ENCODE results near the gene LRRC41. TPM values are rescaled to one million over a fixed set of nuclear protein-coding genes. Genes with fewer than 3 reads are reported as not detected.

The LRRC41 gene
- polyA plus RNA-seq, 1 of the 3 experiments (the other 2 are of a cell fraction): 59.3 TPM

- H3K4me1 ChIP-seq (ENCODE audit: control insufficient read depth in 1 of 2, insufficient read depth in 2 of 2, low read depth in 1 of 2, low read length in 1 of 2): 0 out of 4 replicates have a peak, but pooled peaks cover 0 to 4% of the 10 kb centered on the region in 2 experiments
- TF ChIP-seq FOXJ3 (CRISPR knock-in tag; IDR thresholded peaks at IDR 0.05): no peak
- no peak for TF ChIP-seq GABPA (IDR thresholded peaks at IDR 0.05; ENCODE audit: low read depth)
- TF ChIP-seq, protein P1, sequence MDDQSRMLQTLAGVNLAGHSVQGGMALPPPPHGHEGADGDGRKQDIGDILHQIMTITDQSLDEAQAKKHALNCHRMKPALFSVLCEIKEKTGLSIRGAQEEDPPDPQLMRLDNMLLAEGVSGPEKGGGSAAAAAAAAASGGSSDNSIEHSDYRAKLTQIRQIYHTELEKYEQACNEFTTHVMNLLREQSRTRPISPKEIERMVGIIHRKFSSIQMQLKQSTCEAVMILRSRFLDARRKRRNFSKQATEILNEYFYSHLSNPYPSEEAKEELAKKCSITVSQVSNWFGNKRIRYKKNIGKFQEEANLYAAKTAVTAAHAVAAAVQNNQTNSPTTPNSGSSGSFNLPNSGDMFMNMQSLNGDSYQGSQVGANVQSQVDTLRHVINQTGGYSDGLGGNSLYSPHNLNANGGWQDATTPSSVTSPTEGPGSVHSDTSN (IDR thresholded peaks at IDR 0.05): no peak
- no peak for TF ChIP-seq TCF12 (IDR thresholded peaks at IDR 0.05)
- TF ChIP-seq FOXM1 (IDR thresholded peaks at IDR 0.05; ENCODE audit: low read depth): no peak
- TF ChIP-seq, protein P2, sequence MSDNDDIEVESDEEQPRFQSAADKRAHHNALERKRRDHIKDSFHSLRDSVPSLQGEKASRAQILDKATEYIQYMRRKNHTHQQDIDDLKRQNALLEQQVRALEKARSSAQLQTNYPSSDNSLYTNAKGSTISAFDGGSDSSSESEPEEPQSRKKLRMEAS (IDR thresholded peaks at IDR 0.05; ENCODE audit: low read depth): no peak
- TF ChIP-seq POLR2AphosphoS5 (IDR thresholded peaks at IDR 0.05; ENCODE audit: low read depth, low read length): no peak
- H3K27ac ChIP-seq (ENCODE audit: low read depth in 2 of 2, low read length in 1 of 2): no peak overlapping the region
- no peak overlapping the region for H3K4me2 ChIP-seq
- H3K9me3 ChIP-seq: no peaks in the 10 kb centered on the region
- ChIA-PET CTCF (interaction anchor here (0.8 to 1.0 kb wide), 3 partner anchors 26 to 63 kb away, joined by 3 to 4 read pairs (median 3); no protein-coding TSS in a partner anchor), POLR2A (interaction anchor here (1.2 kb wide), 1 partner anchor 11 kb away, joined by 3 read pairs; no protein-coding TSS in a partner anchor)
- peaks cover 6% of the 10 kb centered on the region; the same call in 1 of the 2 replicates for H3K79me2 ChIP-seq (ENCODE audit: insufficient read depth)
- no peak overlapping the region for H3K9ac ChIP-seq
- H4K20me1 ChIP-seq (ENCODE audit: insufficient read depth): peaks cover 3% of the 10 kb centered on the region; the same call in 1 of the 2 replicates
- H3K36me3 ChIP-seq (replicated peaks in 1 of 2; ENCODE audit: control insufficient read depth in 1 of 2, insufficient read depth in 2 of 2, low read length in 1 of 2): peaks cover 38 to 69% of the 10 kb centered on the region in 2 experiments
- H3F3A ChIP-seq (replicated peaks; ENCODE audit: insufficient read depth): peaks cover 14% of the 10 kb centered on the region
- H3K27me3 ChIP-seq (ENCODE audit: insufficient read depth): no peaks in the 10 kb centered on the region
- DNase-seq: no peak
- no peak overlapping the region for H3K4me3 ChIP-seq (ENCODE audit: low read depth in 2 of 2, low read length in 1 of 2)
- H2AFZ ChIP-seq (ENCODE audit: low read depth): no peak overlapping the region
- H3K9me2 ChIP-seq: no peaks in the 10 kb centered on the region
- WGBS (ENCODE audit: low lambda C conversion rate): 91% methylated on average over 1 of the region's 1 CpG
These were observed 19.4 kb downstream of the LRRC41 start for GRCh38 chr1:46284058-46284457.

GRCh38 chr1:46281021-46281420 lies 22.4 kb downstream of the LRRC41 start:
- H3K4me1 ChIP-seq (ENCODE audit: control insufficient read depth in 1 of 2, insufficient read depth in 2 of 2, low read depth in 1 of 2, low read length in 1 of 2): no peaks in the 10 kb centered on the region
- no peaks in the 10 kb centered on the region for H3K27me3 ChIP-seq (ENCODE audit: insufficient read depth)
- no peak overlapping the region for H3K9ac ChIP-seq
- POLR2A ChIA-PET: no interaction called here
- H3K4me3 ChIP-seq (ENCODE audit: low read depth in 2 of 2, low read length in 1 of 2): no peak overlapping the region
- no peaks in the 10 kb centered on the region for H3K9me2 ChIP-seq
- 97% methylated on average over 14 of the region's 14 CpGs for WGBS (ENCODE audit: low lambda C conversion rate)
- peaks cover 46 to 74% of the 10 kb centered on the region in 2 experiments for H3K36me3 ChIP-seq (replicated peaks in 1 of 2; ENCODE audit: control insufficient read depth in 1 of 2, insufficient read depth in 2 of 2, low read length in 1 of 2)
- H2AFZ ChIP-seq (ENCODE audit: low read depth): no peak overlapping the region
- DNase-seq: no peak
- no peaks in the 10 kb centered on the region for H4K20me1 ChIP-seq (ENCODE audit: insufficient read depth)
- no peak overlapping the region for H3K27ac ChIP-seq (ENCODE audit: low read depth in 2 of 2, low read length in 1 of 2)
- no peaks in the 10 kb centered on the region; the same call in 1 of the 2 replicates for H3K79me2 ChIP-seq (ENCODE audit: insufficient read depth)
- no peaks in the 10 kb centered on the region for H3K9me3 ChIP-seq
- CTCF ChIA-PET: interaction anchor here (0.9 to 1.3 kb wide), 2 partner anchors 9 to 17 kb away, joined by 3 to 4 read pairs; no protein-coding TSS in a partner anchor
- peaks cover 4% of the 10 kb centered on the region for H3F3A ChIP-seq (replicated peaks; ENCODE audit: insufficient read depth)
- no peak overlapping the region for H3K4me2 ChIP-seq
- TF ChIP-seq POLR2AphosphoS5 (IDR thresholded peaks at IDR 0.05; ENCODE audit: low read depth, low read length): no peak
- TF ChIP-seq, protein P3, sequence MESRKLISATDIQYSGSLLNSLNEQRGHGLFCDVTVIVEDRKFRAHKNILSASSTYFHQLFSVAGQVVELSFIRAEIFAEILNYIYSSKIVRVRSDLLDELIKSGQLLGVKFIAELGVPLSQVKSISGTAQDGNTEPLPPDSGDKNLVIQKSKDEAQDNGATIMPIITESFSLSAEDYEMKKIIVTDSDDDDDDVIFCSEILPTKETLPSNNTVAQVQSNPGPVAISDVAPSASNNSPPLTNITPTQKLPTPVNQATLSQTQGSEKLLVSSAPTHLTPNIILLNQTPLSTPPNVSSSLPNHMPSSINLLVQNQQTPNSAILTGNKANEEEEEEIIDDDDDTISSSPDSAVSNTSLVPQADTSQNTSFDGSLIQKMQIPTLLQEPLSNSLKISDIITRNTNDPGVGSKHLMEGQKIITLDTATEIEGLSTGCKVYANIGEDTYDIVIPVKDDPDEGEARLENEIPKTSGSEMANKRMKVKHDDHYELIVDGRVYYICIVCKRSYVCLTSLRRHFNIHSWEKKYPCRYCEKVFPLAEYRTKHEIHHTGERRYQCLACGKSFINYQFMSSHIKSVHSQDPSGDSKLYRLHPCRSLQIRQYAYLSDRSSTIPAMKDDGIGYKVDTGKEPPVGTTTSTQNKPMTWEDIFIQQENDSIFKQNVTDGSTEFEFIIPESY (IDR thresholded peaks at IDR 0.05; ENCODE audit: borderline replicate concordance, low read depth): no peak
- TF ChIP-seq, protein P4, sequence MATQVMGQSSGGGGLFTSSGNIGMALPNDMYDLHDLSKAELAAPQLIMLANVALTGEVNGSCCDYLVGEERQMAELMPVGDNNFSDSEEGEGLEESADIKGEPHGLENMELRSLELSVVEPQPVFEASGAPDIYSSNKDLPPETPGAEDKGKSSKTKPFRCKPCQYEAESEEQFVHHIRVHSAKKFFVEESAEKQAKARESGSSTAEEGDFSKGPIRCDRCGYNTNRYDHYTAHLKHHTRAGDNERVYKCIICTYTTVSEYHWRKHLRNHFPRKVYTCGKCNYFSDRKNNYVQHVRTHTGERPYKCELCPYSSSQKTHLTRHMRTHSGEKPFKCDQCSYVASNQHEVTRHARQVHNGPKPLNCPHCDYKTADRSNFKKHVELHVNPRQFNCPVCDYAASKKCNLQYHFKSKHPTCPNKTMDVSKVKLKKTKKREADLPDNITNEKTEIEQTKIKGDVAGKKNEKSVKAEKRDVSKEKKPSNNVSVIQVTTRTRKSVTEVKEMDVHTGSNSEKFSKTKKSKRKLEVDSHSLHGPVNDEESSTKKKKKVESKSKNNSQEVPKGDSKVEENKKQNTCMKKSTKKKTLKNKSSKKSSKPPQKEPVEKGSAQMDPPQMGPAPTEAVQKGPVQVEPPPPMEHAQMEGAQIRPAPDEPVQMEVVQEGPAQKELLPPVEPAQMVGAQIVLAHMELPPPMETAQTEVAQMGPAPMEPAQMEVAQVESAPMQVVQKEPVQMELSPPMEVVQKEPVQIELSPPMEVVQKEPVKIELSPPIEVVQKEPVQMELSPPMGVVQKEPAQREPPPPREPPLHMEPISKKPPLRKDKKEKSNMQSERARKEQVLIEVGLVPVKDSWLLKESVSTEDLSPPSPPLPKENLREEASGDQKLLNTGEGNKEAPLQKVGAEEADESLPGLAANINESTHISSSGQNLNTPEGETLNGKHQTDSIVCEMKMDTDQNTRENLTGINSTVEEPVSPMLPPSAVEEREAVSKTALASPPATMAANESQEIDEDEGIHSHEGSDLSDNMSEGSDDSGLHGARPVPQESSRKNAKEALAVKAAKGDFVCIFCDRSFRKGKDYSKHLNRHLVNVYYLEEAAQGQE (IDR thresholded peaks at IDR 0.05; ENCODE audit: low read depth, low read length): no peak
- TF ChIP-seq NFIC (IDR thresholded peaks at IDR 0.05; ENCODE audit: borderline replicate concordance): no peak
- no peak for TF ChIP-seq ELF1 (IDR thresholded peaks at IDR 0.05)
- no peak for TF ChIP-seq GABPA (IDR thresholded peaks at IDR 0.05; ENCODE audit: low read depth)
- no peak for TF ChIP-seq USF2 (IDR thresholded peaks at IDR 0.05; ENCODE audit: borderline replicate concordance, low read depth, low read length)
- TF ChIP-seq SIN3A (IDR thresholded peaks at IDR 0.05; ENCODE audit: borderline replicate concordance, low read depth, low read length): no peak
- TF ChIP-seq, protein P5, sequence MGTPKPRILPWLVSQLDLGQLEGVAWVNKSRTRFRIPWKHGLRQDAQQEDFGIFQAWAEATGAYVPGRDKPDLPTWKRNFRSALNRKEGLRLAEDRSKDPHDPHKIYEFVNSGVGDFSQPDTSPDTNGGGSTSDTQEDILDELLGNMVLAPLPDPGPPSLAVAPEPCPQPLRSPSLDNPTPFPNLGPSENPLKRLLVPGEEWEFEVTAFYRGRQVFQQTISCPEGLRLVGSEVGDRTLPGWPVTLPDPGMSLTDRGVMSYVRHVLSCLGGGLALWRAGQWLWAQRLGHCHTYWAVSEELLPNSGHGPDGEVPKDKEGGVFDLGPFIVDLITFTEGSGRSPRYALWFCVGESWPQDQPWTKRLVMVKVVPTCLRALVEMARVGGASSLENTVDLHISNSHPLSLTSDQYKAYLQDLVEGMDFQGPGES (IDR thresholded peaks at IDR 0.05; ENCODE audit: low read depth, low read length): no peak
- no peak for TF ChIP-seq MXI1 (IDR thresholded peaks at IDR 0.05; ENCODE audit: low read depth, low read length)
- TF ChIP-seq YY1 (IDR thresholded peaks at IDR 0.05; ENCODE audit: low read depth): no peak
- no peak for TF ChIP-seq CHD2 (IDR thresholded peaks at IDR 0.05; ENCODE audit: low read length, partially characterized antibody)
- TF ChIP-seq JUND (IDR thresholded peaks at IDR 0.05): no peak
- no peak for TF ChIP-seq MEF2A (IDR thresholded peaks at IDR 0.05; ENCODE audit: borderline replicate concordance, low read depth)

Data from SK-N-SH (cell line).